ENCODE measurements around the gene CDK6. TPM values are rescaled to one million over a fixed set of nuclear protein-coding genes. Genes with fewer than 3 reads are reported as not detected.

The CDK6 gene
- total and polyA plus RNA-seq, 2 of the 8 experiments (the other 6 are each of a cell fraction or from before 2014, with no cell fraction given): 5.9 to 18.9 TPM

GRCh38 chr7:92697414-92697813, 139.0 kb downstream of the CDK6 start:
- Histone ChIP-seq H4K20me1 (replicated peaks in 1 of 2; ENCODE audit: control insufficient read depth in 1 of 2, insufficient read depth in 2 of 2, low read length in 2 of 2) (no peaks in the 10 kb centered on the region), H3K23me2 (ENCODE audit: low read depth, low read length) (peaks cover 9% of the 10 kb centered on the region), H4K91ac (replicated peaks; ENCODE audit: insufficient read length, low read length) (no peak overlapping the region), H3K4me1 (replicated peaks in 1 of 4; ENCODE audit: control insufficient read depth in 3 of 4, insufficient read depth in 4 of 4, low read length in 3 of 4) (peaks cover 0 to 6% (median 2%) of the 10 kb centered on the region in 4 experiments; a peak in 3 of 7 replicates), H3K56ac (replicated peaks; ENCODE audit: insufficient read length, low read depth, low read length) (no peak overlapping the region), H2BK120ac (replicated peaks; ENCODE audit: low read depth, low read length) (no peak overlapping the region), H3K79me1 (ENCODE audit: low read depth, low read length) (no peaks in the 10 kb centered on the region), H4K5ac (ENCODE audit: insufficient read length, low read depth, low read length) (no peak overlapping the region), H3K4me2 (ENCODE audit: insufficient read depth in 1 of 2, low read depth in 2 of 2, low read length in 2 of 2) (no peak overlapping the region), H2AFZ (ENCODE audit: low read length) (no peak overlapping the region), H3K27ac (ENCODE audit: low read depth, low read length) (no peak overlapping the region), H3K9me3 (ENCODE audit: insufficient read depth in 2 of 2, low read depth in 1 of 2, low read length in 1 of 2) (no peaks in the 10 kb centered on the region), H2BK5ac (ENCODE audit: low read depth, low read length) (no peak overlapping the region), H3K18ac (ENCODE audit: extremely low read depth, low read length) (no peak overlapping the region), H2BK12ac (ENCODE audit: low read depth, low read length) (no peak overlapping the region), H3K27me3 (replicated peaks in 1 of 4; ENCODE audit: control insufficient read depth in 3 of 4, extremely low read depth in 1 of 4, insufficient read depth in 3 of 4, low read length in 3 of 4) (no peaks in the 10 kb centered on the region), H2AK5ac (ENCODE audit: low read depth, low read length) (no peak overlapping the region), H2BK20ac (ENCODE audit: low read length) (no peak overlapping the region), H4K8ac (ENCODE audit: extremely low read depth, insufficient read depth, low read length) (no peak overlapping the region), H2BK15ac (ENCODE audit: low read length) (no peak overlapping the region), H3K14ac (ENCODE audit: insufficient read length) (no peak overlapping the region), H3K9ac (replicated peaks in 1 of 4; ENCODE audit: extremely low read depth in 1 of 4, low read depth in 3 of 4, low read length in 3 of 4) (no peak overlapping the region), H3K4ac (replicated peaks; ENCODE audit: insufficient read length, low read depth, low read length) (no peak overlapping the region), H3K4me3 (ENCODE audit: extremely low read depth in 1 of 4, insufficient read depth in 2 of 4, low read depth in 3 of 4, low read length in 4 of 4) (no peak overlapping the region), H3K79me2 (ENCODE audit: control insufficient read depth in 1 of 2, insufficient read depth in 2 of 2, low read length in 2 of 2) (no peaks in the 10 kb centered on the region), H3K23ac (ENCODE audit: insufficient read length) (no peak overlapping the region), H3K36me3 (ENCODE audit: control insufficient read depth in 2 of 4, insufficient read depth in 4 of 4, low read length in 3 of 4) (no peaks in the 10 kb centered on the region)
- CTCF ChIA-PET (ENCODE audit: partially characterized antibody): interaction anchor here (0.7 to 3.1 kb wide), 3 partner anchors 71 to 183 kb away, joined by 3 to 12 read pairs (median 3); no protein-coding TSS in a partner anchor
- no peak for TF ChIP-seq HDAC2 (IDR thresholded peaks at IDR 0.05; ENCODE audit: borderline replicate concordance in 1 of 2, low read depth in 2 of 2, low read length in 2 of 2)
- no peak for TF ChIP-seq SIRT6 (IDR thresholded peaks at IDR 0.05; ENCODE audit: low read length)
- TF ChIP-seq SP2 (IDR thresholded peaks at IDR 0.05; ENCODE audit: low read length): no peak
- TF ChIP-seq EGR1 (IDR thresholded peaks at IDR 0.05; ENCODE audit: borderline replicate concordance, low read depth, low read length): no peak
- no peak for TF ChIP-seq SIX5 (IDR thresholded peaks at IDR 0.05; ENCODE audit: low read depth, low read length)
- TF ChIP-seq GTF2F1 (IDR thresholded peaks at IDR 0.05; ENCODE audit: borderline replicate concordance, low read depth, low read length): no peak
- TF ChIP-seq POLR2A (IDR thresholded peaks at IDR 0.05; ENCODE audit: control extremely low read depth in 1 of 2, low read depth in 2 of 2, low read length in 2 of 2): no peak
- no peak for TF ChIP-seq SAP30 (IDR thresholded peaks at IDR 0.05; ENCODE audit: insufficient read depth, insufficient replicate concordance, low read length)
- TF ChIP-seq TBP (IDR thresholded peaks at IDR 0.05; ENCODE audit: low read depth, low read length): no peak
- TF ChIP-seq BCL11A (IDR thresholded peaks at IDR 0.05; ENCODE audit: low read depth in 2 of 2, low read length in 2 of 2): no peak
- TF ChIP-seq FOSL1 (IDR thresholded peaks at IDR 0.05; ENCODE audit: insufficient read depth, low read depth, low read length): no peak
- POLR2A ChIA-PET (ENCODE audit: partially characterized antibody): no interaction called here
- WGBS, 2 experiments (ENCODE audit: extremely low coverage in 1 of 2, insufficient coverage in 1 of 2, insufficient read length in 1 of 2, insufficient replicate concordance in 2 of 2, low coverage in 1 of 2, low lambda C conversion rate in 2 of 2, missing lambda C conversion rate in 1 of 2): 91% methylated on average over 2 of the region's 2 CpGs; no CpG with 5 or more reads in 1 of the 2 experiments
- DNase-seq (ENCODE audit: low read depth in 1 of 2, low spot score in 2 of 2) (no peak), FAIRE-seq (no peak)

Measured in H1 (cell line).